HS-27A (cell line): Measurements from ENCODE around the gene TTLL9.
"Not testable (repeated sequence)": the region's sequence is repeated elsewhere in the genome, so short reads cannot be mapped to it uniquely, and the experiment has no call there.

Experiments
- DNase-seq: peaks from one replicate; pipeline ENCODE4 v3.0.0-alpha.2; 2012; ENCODE audit warnings: low read depth, missing footprints

Gene TTLL9

DNA sequence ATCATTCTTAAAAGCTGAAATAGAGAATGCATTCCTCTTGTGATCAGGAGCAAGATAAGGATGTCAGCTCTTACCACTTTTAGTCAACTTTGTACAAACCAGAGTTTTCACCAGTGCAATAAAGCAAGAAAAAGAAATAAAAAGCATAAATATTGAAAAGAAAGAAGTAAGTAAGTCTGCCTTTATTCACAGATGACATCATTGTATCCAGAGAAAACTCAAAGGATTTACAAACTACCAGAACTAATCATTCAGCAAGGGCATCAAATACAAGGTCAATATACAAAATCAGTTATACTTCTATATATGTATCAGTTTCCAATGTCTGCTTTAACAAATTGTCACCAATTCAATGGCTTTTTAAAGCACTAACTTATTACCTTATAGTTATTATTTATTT lies 13.4 kb downstream of the TTLL9 start:
- no peak for DNase-seq

DNA sequence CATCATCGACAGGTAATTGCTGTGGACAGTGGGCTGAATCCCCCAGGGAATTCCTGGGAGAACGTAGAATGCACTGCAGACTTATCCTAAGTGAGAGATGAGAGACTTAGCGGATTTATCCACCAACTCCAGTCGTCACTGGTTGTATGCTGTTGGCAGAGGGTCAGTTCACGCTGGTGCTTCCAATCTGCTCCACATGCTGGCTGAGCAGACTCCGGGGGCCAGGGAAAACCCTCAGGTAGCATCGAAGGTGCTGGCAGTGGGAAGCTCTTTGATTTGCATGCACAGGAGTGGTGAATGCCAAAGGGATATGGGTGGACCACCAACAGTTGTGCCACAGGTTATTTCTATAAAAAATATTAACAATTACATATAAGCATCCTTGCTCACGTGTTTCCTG lies 20.2 kb downstream of the TTLL9 start:
- no peak for DNase-seq

DNA sequence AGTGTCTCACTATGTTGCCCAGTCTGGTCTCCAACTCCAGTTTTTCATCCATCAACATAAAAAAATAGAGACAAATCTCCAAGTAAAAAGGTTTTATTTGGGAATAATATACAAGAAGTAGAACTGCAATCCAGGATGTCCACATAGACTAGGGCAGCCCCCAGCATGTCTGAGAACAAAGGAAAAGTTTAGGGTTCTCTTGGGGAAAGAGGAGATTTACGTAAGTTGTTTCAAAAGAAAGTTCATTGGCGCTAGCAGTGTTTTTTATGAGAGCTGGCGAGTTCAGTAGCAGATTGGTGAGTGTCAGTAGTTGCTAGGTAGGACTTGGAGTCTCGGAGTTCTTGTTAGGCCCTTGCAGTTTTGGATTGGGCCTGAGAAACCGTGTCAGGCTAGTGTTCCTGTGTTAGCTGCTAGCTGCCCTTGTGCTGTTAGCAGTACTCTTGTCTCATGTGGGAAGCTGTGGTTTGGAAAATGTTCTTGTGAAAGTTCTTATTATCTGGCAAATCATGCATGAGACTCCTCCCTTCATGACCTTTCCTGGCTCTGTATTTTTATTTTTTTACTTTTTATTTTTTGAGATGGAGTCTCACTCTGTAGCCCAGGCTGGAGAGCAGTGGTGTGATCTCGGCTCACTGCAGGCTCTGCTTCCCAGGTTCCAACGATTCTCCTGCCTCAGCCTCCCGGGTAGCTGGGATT lies 24.7 kb downstream of the TTLL9 start:
- no peak for DNase-seq

DNA sequence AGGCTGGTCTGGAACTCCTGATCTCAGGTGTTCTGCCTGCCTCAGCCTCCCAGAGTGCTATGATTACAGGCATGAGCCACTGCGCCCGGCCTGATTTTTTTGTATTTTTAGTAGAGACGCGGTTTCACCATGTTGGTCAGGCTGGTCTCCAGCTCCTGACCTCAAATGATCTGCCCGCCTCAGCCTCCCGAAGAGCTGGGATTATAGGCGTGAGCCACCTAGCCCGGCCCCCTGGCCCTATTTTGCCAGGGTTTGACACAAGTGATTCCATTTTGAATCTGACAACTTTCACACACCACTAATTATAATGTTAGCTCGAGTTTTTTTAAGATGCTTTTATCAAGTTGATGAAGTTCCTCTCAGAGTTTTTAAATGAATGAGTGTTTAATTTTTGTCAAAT lies 25.6 kb downstream of the TTLL9 start:
- no peak for DNase-seq

DNA sequence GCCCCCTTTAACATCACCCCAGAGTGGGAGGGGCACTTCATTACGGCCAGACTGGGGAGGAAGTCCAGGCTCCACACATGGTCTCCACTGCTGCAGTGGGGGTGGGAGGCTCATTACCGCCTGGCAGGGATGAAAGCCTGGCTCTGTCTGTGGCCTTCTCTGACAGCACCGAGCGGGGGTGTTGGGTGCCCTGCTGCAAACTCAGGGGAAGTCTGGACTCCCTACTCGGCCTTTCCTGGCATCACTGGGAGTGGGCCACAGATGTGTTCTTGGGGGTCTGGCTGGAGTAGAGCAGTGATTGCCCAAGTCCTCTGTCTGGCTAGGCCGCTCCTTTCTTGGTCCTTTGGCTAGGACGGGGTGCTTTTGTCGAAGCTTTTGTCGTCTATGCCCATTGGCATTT lies 27.1 kb downstream of the TTLL9 start:
- DNase-seq: no peak

DNA sequence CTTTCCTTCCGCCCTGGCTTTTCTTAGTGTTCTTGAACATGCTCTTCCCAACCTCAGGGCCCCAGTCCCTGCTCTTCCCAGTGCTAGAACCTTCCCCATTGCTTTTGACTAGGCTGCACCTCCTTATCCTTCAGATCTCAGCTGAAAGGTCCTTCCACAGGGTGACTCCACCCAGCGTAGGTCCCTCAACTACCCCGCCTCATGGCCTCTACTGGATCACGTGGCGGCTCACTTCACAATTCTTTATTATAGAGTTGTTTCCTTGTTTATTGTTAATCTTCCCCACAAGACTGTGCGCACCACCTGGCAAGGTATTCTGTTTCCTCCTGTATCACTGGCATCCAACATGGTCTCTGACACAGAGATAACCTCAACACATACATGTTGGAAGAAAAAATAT lies 31.2 kb downstream of the TTLL9 start:
- no peak for DNase-seq

DNA sequence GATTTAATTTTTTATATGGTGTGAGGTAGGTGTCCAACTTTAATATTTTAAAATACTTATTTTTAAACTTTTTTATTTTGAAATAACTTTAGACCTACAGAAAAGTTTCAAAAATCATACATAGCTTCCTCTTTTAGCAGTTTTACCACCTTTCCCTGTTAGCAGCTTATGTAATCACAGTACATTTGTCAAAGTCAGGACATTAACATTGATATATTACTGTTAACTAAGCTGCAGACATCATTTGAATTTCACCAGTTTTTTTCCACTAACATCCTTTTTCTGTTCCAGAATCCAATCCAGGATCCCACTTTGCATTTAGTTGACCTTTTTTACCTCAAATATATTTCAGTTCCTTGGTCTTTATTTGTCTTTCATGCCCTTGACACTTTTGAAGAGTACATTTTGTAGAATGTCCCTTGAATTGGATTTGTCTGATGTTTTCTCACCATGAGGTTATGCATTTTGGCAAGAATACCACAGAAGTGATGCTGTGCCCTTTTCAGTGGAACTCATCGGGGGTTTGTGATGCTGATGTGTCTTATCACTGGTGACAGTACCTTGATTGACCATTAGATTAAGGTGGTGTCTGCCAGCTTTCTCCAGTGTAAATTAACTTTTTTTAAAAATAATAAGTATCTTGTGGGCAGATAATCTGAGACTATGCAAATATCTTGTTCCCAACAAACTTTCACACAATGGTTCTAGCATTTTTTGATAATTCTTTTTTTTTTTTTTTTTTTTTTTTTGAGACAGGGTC lies 33.4 kb downstream of the TTLL9 start:
- DNase-seq: no peak

DNA sequence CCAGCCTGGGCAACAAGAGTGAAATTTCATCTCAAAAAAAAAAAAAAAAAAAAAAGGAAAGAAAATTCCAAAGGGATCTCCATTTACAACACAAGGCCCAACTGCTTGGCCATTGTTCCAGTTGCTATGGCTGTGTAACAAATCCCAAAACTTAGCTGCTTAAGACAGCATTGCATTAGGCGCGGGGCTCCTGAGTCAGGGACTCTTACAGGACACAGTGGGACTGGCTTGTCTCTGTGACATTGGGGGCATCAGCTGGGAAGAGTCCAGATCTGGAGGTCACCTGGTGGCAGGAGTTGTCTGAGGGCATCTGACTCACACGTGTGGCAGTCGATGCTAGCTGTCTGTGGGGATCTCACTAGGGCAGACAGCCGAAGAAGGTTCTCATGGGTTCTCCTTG lies 35.6 kb downstream of the TTLL9 start:
- DNase-seq: no peak

DNA sequence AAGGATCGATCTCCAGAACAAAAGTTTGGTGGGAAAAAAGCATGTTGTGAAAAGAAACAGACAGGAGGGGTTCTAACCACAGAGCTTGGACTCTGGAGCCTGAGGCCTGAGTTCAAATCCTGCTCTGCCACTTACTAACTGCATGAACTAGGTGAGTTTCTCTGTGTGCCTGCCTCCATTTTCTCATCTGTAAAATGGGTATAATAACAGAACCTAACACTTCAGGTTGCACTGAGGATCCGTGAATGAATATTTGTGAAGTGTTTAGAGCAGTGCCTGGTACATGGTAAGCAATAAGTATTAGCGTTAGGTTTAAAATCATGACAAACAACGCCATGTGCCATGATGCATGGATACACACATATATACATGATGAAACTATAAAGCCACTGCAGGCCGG lies 36.6 kb downstream of the TTLL9 start:
- no peak for DNase-seq

DNA sequence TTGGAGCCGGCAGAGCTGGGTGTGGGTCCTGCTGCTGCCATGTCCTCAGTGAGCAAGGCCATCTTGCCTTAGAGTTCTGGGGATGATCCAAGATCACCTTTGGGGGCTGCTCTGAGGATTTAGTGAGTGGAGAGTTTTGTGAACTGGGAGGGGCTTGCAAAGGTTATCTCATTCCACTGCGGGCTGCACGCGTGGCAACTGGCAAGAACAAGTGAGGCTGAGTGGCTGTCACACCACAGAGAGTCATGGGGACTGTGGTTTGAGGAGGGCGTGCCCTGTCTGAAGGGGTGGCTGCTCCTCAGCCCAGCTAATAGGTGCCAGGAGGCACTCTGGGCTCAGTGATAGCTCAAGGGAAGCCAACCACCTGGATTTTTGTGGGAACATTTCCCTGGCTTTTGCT lies 37.6 kb downstream of the TTLL9 start:
- DNase-seq: no peak

DNA sequence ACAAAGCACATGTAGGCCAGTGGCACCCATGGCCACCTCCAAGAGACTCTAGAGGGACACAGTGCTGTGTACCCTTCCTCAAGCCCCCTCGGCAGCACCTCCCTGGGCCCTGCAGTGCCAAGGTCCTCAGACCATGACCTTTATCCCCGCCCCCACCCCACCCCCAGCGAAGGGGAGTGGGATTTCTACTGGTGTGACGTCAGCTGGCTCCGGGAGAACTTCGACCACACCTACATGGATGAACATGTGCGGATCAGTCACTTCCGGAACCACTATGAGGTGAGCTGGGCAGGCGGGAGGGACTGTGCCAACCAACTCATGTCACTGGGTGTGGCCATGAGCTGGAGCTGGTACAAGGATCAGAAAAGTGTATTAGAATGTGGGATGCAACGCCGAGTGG lies 38.0 kb downstream of the TTLL9 start:
- DNase-seq: no peak

DNA sequence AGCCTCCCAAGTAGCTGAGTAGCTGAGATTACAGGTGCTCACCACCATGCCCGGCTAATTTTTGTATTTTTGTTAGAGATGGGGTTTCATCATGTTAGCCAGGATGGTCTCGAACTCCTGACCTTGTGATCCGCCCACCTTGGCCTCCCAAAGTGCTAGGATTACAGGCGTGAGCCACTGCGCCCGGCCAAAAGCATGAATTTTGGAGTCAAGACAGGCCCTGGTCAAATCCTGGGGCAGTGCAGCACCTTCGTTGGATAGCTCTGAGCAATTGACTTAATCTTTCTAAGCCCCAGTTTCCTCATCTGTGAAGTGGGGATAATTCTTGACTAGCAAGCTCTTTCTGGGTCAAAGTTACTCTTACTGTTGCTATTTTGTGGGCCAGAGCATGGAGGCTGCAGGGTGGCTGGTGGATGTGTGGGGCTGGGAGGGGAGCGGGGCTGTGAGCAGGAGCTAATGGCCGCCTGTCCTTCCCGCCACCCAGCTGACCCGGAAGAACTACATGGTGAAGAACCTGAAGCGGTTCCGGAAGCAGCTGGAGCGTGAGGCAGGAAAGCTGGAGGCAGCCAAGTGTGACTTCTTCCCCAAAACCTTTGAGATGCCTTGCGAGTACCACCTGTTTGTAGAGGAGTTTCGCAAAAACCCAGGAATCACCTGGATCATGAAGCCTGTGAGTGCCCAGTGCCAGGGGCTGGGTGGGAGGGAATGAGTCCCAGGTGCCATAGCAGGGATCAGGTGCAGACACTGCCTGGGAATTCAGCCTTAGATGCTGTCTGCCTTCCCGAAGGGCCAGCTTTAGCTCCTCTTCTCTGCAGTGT lies 39.0 kb downstream of the TTLL9 start:
- no peak for DNase-seq

DNA sequence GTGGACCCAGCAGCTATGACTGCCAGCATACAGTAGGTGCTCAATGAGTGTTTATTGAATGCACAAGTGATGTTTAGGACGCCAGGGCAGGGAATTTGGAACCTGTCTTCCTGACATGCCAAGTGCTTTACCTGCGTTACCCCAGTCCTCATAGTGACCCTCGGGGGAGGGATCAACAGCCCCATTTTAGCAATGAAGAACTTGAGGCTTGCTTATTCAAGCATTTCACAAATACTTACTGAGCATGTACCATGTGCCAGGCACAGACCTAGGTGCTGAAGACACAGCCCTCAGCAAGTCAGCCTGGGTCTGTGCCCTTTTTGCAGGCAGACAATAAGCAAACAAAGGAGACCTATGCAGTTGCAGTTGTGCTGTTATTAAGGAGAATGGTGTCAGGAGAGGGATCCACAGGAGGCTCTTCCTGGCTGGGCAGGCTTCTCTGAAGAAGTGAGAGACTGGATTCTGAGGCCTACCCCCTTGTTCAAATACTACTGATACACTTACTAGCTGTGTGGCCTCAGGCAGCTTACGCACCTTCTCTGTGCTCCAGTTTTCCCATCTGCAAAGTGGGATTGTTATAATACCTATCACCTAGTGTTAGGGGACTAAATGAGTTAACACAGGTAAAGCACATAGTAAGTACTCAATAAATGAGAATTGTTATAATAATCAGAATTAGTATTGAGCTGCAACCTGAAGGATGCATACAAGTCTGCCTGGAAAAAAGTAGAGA lies 39.8 kb downstream of the TTLL9 start:
- DNase-seq: no peak

DNA sequence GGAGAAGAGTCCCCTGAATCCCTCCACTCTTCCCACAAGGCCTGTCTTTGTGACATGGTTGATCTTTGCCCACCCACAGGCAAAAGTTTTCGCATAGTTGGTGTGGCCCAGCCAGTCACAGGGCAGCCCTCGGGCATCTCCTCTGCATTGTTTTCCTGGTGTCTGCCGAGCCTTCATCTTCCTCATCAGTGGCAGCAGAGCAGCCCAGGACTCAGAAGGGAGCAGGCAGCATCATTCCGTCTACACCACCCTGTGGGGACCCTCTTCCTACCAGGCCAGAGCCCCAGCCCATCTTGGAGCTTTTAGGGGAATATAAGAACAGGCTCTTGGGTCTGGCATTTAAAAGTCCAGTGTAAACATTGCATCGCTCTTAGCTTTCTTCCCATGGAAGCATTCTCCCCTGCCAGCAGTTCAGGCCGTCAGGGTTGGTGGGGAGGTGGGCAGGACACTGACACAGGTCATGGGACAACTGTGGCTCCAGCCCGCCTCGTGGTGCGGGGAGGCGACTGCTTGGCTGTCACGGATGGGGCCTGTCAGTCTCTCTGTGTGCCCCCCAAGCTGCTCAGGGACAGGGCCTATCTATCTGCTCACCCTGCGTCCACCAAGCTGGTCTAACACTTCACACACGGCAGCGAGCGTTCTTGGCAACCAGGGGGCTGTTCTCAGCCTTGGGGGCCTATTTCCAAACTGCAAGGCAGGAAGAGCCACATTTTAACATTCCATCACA lies 43.2 kb downstream of the TTLL9 start:
- DNase-seq: no peak

DNA sequence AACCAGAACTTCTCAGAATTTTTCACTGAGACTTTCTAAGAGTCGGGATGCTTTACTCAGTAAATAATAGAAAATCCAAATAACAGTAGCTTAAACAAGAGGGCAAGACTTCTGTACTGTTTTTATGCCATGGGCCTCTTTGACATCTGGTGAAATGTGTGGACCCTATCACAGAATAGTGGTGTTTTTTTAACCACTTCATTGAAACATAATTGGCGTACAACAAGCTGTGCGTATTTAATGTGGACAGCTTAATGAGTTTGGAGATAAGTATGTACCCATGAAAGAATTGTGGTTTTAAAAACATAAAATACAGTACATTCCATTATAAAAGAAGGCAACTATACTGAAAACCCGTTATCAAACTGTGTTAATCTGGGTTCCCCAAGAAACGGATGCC lies 43.7 kb downstream of the TTLL9 start:
- DNase-seq: no peak

DNA sequence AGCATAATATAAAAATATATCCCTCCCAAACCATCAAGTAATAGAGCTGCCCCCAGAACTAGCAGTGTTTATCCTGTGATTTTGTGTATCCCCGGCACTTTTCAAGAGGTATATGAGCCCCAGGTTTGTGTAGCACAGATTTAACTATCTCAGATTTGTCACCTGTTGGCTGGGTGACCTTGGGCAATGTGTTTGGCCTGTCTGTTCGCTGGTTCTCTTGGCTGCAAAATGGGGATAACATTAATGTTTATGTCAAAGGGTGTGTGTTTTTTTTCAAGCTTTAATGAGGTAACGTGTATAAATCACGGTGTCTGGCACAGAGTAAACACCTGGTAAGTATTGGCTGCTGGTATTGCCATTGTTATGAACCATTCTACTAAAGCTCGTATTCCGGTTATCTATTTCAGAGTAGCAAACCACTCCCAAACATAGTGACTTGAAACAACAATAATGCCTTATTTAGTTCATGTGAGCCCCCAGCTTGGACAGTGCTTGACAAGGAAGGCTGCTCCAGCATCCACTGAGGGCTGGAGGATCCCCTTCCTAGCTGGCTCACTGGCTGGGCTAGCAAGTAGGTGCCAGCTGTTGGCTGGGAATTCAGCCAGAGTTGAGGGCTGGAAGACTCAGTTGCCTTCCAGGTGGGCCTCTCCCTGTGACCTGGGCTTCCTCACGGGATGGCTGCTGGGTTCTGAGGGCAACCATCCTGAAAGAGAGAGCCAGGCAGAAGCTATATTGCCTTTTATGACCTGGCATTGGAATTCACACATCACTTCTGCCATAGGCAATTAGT lies 45.3 kb downstream of the TTLL9 start:
- no peak for DNase-seq

DNA sequence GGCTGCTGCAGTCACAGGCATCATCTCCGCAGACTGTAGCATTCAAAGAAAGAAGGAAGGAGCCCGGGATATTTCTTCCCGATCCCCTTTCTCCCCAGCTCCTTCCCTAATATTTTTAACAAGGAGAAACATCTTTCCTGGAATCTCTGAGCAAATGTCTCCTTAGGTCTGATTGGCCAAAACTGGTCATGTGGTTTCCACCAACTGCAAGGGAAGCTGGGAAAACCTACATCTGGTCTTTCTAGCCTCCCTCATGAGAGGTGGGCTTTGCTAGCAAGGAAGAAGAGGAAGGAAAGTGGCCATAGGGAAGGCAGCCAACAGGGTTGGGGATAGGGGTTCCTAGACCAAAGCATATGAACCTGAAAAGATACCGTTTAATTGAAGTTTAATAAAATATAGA lies 46.3 kb downstream of the TTLL9 start:
- no peak for DNase-seq

DNA sequence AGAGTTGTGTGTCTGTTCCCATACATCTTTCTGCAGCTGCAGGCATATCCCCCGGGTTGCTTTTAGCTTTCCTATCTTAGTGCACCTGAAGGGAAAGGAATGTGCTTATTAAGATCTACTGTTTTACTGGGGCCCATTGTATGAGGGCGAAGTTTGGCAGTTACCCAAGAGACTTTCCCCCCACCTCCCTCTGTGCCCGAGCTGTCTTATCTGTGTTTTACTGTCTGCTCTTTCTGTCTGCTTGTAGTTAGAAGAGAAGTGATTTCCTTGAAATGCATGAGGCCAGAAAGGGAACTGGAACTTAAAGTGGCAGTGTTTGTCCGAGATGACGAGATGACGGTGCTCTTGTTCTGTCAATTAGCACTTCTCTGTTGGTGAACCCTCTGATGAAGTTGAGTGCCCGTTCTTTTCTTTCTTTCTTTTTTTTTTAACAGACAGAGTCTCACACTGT lies 47.6 kb downstream of the TTLL9 start:
- not testable (repeated sequence) for DNase-seq

DNA sequence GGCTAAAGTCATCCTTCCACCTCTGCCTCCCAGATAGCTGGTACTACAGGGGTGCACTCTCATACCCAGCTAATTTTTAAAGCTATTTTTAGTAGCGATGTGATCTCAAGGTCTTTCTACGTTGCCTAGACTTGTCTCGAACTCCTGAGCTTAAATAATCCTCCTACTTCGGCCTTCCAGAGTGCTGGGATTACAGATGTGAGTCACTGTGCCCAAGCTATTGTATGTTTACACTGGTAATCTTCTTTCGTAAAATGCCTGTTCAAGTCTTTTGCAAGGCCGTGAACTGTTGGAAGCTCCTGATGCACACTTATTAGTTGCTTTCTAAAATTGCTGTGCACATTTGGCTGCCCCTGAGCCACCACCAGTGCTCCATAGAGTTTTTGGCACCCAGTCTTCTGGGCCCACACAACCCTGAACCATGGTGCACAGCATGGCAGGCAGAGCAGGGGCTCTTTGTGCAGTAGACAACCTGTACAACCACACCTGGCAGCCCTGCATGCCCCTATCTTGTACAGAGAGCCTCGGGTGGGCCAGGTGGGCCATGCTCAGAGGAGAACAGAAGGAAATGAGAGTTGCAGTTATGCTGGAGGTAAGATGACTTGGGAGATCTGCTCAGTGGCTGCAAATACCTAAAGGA lies 48.2 kb downstream of the TTLL9 start:
- DNase-seq: no peak
